ENCODE results near the gene TAOK3. TPM values are rescaled to one million over a fixed set of nuclear protein-coding genes. Genes with fewer than 3 reads are reported as not detected.

The TAOK3 gene
- total and polyA plus RNA-seq, 2 of the 8 experiments (the other 6 are each of a cell fraction or from before 2014, with no cell fraction given), result 5.2 to 9.3 TPM

DNA sequence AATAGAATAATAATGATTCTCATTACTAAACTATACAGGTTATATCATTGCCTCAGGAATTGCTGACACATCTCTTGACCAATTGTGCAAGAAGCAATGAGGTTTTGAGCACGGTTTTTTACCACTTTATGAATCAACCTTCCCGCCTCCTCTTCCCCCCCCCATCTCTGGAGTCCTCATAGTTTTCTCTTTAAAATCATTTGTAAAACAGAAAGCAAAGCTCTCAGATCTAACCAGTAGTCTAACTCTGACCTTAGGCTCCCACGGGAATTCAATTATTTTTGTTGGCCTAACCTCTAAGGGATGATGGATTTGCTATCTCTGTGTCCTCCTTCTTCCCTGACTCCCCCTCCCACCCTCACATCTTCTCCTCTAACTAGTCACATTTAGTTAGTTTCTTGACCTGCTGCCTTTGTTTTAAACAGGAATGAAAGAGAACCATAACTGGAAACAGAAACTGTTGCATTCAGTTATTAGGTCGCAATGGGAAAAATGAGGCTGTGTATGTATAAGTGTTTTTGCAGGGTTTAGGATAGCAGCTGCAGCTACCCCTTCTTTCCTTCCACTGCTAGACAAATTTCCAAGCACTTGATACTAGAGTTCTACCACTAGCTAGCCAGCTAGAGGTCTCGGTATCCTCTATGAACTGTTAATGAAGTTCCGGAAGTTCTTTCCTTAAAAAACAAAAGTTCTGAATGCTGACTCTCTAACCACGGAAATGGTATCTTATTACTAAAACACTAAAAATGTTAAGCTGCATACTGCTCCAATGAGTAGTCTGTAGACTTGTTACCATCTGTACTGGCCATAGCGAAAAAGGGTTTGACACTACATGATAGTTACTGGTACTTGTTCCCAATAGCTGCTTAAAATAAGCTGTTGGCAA lies 65.4 kb downstream of the TAOK3 start:
- H3K36me3 ChIP-seq (ENCODE audit: control insufficient read depth in 2 of 4, insufficient read depth in 4 of 4, low read length in 3 of 4), result no peaks in the 10 kb centered on the region
- no peaks in the 10 kb centered on the region for H3K27me3 ChIP-seq (replicated peaks in 1 of 4; ENCODE audit: control insufficient read depth in 3 of 4, extremely low read depth in 1 of 4, insufficient read depth in 3 of 4, low read length in 3 of 4)
- POLR2A ChIA-PET (ENCODE audit: partially characterized antibody), result no interaction called here
- H4K5ac ChIP-seq (ENCODE audit: insufficient read length, low read depth, low read length), result no peak overlapping the region
- H4K91ac ChIP-seq (replicated peaks; ENCODE audit: insufficient read length, low read length), result no peak overlapping the region
- no peak overlapping the region for H3K56ac ChIP-seq (replicated peaks; ENCODE audit: insufficient read length, low read depth, low read length)
- 86% methylated on average over 8 of the region's 8 CpGs; no CpG with 5 or more reads in 1 of the 2 experiments for WGBS, 2 experiments (ENCODE audit: extremely low coverage in 1 of 2, insufficient coverage in 1 of 2, insufficient read length in 1 of 2, insufficient replicate concordance in 2 of 2, low coverage in 1 of 2, low lambda C conversion rate in 2 of 2, missing lambda C conversion rate in 1 of 2)
- H2AK5ac ChIP-seq (ENCODE audit: low read depth, low read length), result no peak overlapping the region
- no peak overlapping the region for H2BK5ac ChIP-seq (ENCODE audit: low read depth, low read length)
- no peak overlapping the region for H3K4me3 ChIP-seq (ENCODE audit: extremely low read depth in 1 of 4, insufficient read depth in 2 of 4, low read depth in 3 of 4, low read length in 4 of 4)
- H3K18ac ChIP-seq (ENCODE audit: extremely low read depth, low read length), result no peak overlapping the region
- no peak overlapping the region for H2BK20ac ChIP-seq (ENCODE audit: low read length)
- FAIRE-seq (no peak), DNase-seq (ENCODE audit: low read depth in 1 of 2, low spot score in 2 of 2) (no peak)
- no peak for TF ChIP-seq TAF7 (optimal IDR thresholded peaks at IDR 0.05; ENCODE audit: borderline replicate concordance, low read depth, low read length)
- no peak for TF ChIP-seq FOSL1 (IDR thresholded peaks at IDR 0.05; ENCODE audit: insufficient read depth, low read depth, low read length)
- no peak for TF ChIP-seq SAP30 (IDR thresholded peaks at IDR 0.05; ENCODE audit: insufficient read depth, insufficient replicate concordance, low read length)
- TF ChIP-seq TBP (IDR thresholded peaks at IDR 0.05; ENCODE audit: low read depth, low read length), result no peak
- TF ChIP-seq HDAC6 (IDR thresholded peaks at IDR 0.05; ENCODE audit: low read depth, low read length), result no peak
- no peak for TF ChIP-seq SP4 (IDR thresholded peaks at IDR 0.05; ENCODE audit: low read length)
- TF ChIP-seq HDAC2 (IDR thresholded peaks at IDR 0.05; ENCODE audit: borderline replicate concordance in 1 of 2, low read depth in 2 of 2, low read length in 2 of 2), result no peak
- no peak for TF ChIP-seq KDM5A (IDR thresholded peaks at IDR 0.05; ENCODE audit: low read length)
- TF ChIP-seq CEBPB (IDR thresholded peaks at IDR 0.05; ENCODE audit: low read depth, low read length), result no peak
- no peaks in the 10 kb centered on the region for H3K79me1 ChIP-seq (ENCODE audit: low read depth, low read length)
- no peak overlapping the region for H2AFZ ChIP-seq (ENCODE audit: low read length)
- no peak overlapping the region for H3K9ac ChIP-seq (replicated peaks in 1 of 4; ENCODE audit: extremely low read depth in 1 of 4, low read depth in 3 of 4, low read length in 3 of 4)
- no peaks in the 10 kb centered on the region for H4K20me1 ChIP-seq (replicated peaks in 1 of 2; ENCODE audit: control insufficient read depth in 1 of 2, insufficient read depth in 2 of 2, low read length in 2 of 2)
- no peak overlapping the region for H2BK120ac ChIP-seq (replicated peaks; ENCODE audit: low read depth, low read length)
- H3K79me2 ChIP-seq (ENCODE audit: control insufficient read depth in 1 of 2, insufficient read depth in 2 of 2, low read length in 2 of 2), result no peaks in the 10 kb centered on the region
- H3K27ac ChIP-seq (ENCODE audit: low read depth, low read length), result no peak overlapping the region
- no peak overlapping the region for H4K8ac ChIP-seq (ENCODE audit: extremely low read depth, insufficient read depth, low read length)
- CTCF ChIA-PET (ENCODE audit: partially characterized antibody), result interaction anchor here (1.2 kb wide), 1 partner anchor 10 kb away, joined by 5 read pairs; no protein-coding TSS in a partner anchor
- no peak overlapping the region for H2BK15ac ChIP-seq (ENCODE audit: low read length)
- H3K23ac ChIP-seq (ENCODE audit: insufficient read length), result no peak overlapping the region
- H3K23me2 ChIP-seq (ENCODE audit: low read depth, low read length), result no peaks in the 10 kb centered on the region
- no peaks in the 10 kb centered on the region for H3K4me1 ChIP-seq (replicated peaks in 1 of 4; ENCODE audit: control insufficient read depth in 3 of 4, insufficient read depth in 4 of 4, low read length in 3 of 4)
- no peak overlapping the region for H3K4me2 ChIP-seq (ENCODE audit: insufficient read depth in 1 of 2, low read depth in 2 of 2, low read length in 2 of 2)
- no peaks in the 10 kb centered on the region for H3K9me3 ChIP-seq (ENCODE audit: insufficient read depth in 2 of 2, low read depth in 1 of 2, low read length in 1 of 2)
- H3K4ac ChIP-seq (replicated peaks; ENCODE audit: insufficient read length, low read depth, low read length), result no peak overlapping the region
- H2BK12ac ChIP-seq (ENCODE audit: low read depth, low read length), result no peak overlapping the region
- H3K14ac ChIP-seq (ENCODE audit: insufficient read length), result no peak overlapping the region
